RWPE2 (cell line): Measurements from ENCODE around the gene ZMAT2.

Source experiments
- ATAC-seq: fragments of 200-7000 bp; cut with Tn5 transposase; 3 replicates; pipeline ENCODE4 v1.9.1; 2021; ENCODE audit warnings: low read depth
- DNase-seq: peaks from one replicate; pipeline ENCODE4 v3.0.0-alpha.2; 2020; ENCODE audit warnings: low spot score
- H3K27ac ChIP-seq: fragments of 450-650 bp; 2 replicates; pipeline ENCODE4 v1.5.1; 2017; ENCODE audit warnings: mild to moderate bottlenecking; ENCODE audit not compliant: poor library complexity, severe bottlenecking
- H3K27me3 ChIP-seq: fragments of 250-450 bp; sonication (Bioruptor Pico); 2 replicates; pipeline ENCODE4 v1.5.1; 2021; ENCODE audit warnings: mild to moderate bottlenecking, moderate library complexity; ENCODE audit not compliant: insufficient read depth, poor library complexity, severe bottlenecking
- H3K36me3 ChIP-seq: fragments of 250-450 bp; sonication (Bioruptor Pico); 2 replicates; pipeline ENCODE4 v1.5.1; 2020; ENCODE audit warnings: low read depth, mild to moderate bottlenecking, moderate library complexity
- H3K4me1 ChIP-seq: fragments of 250-450 bp; sonication (Bioruptor Pico); 2 replicates; pipeline ENCODE4 v1.5.1; 2021; ENCODE audit warnings: mild to moderate bottlenecking, moderate library complexity; ENCODE audit not compliant: insufficient read depth, poor library complexity, severe bottlenecking
- H3K4me3 ChIP-seq: fragments of 250-450 bp; sonication (Bioruptor Pico); 2 replicates; pipeline ENCODE4 v1.5.1; 2021; ENCODE audit warnings: mild to moderate bottlenecking, moderate library complexity; ENCODE audit not compliant: severe bottlenecking
- H3K9me3 ChIP-seq: fragments of 250-450 bp; sonication (Bioruptor Pico); 2 replicates; pipeline ENCODE4 v1.5.1; 2021; ENCODE audit warnings: mild to moderate bottlenecking, moderate library complexity; ENCODE audit not compliant: severe bottlenecking
- CTCF ChIP-seq: fragments of 450-650 bp; IDR thresholded peaks from one replicate; pipeline ENCODE4 v1.5.1; 2017; ENCODE audit warnings: mild to moderate bottlenecking, moderate library complexity; ENCODE audit not compliant: poor library complexity, severe bottlenecking

ZMAT2 gene

GRCh38 chr5:140674629-140675028, 25.6 kb upstream of the ZMAT2 start:
- no peaks in the 10 kb centered on the region for H3K27me3 ChIP-seq
- H3K4me3 ChIP-seq, result no peak overlapping the region
- H3K27ac ChIP-seq, result no peak overlapping the region
- H3K4me1 ChIP-seq, result no peaks in the 10 kb centered on the region
- no peak; the same call in 1 of the 3 replicates for ATAC-seq
- no peak for TF ChIP-seq CTCF
- peaks cover 84% of the 10 kb centered on the region for H3K36me3 ChIP-seq
- no peaks in the 10 kb centered on the region for H3K9me3 ChIP-seq
- DNase-seq, result no peak

- DNase-seq (no peak), ATAC-seq (no peak)
- TF ChIP-seq CTCF, result no peak
- Histone ChIP-seq H3K27me3 (no peaks in the 10 kb centered on the region), H3K27ac (no peak overlapping the region), H3K9me3 (no peaks in the 10 kb centered on the region), H3K4me1 (no peaks in the 10 kb centered on the region), H3K36me3 (peaks cover 85% of the 10 kb centered on the region), H3K4me3 (no peak overlapping the region)
These were observed 22.3 kb upstream of the ZMAT2 start for GRCh38 chr5:140677947-140678346.

- TF ChIP-seq CTCF, result no peak
- Histone ChIP-seq H3K36me3 (peaks cover 85% of the 10 kb centered on the region), H3K27ac (no peak overlapping the region), H3K27me3 (no peaks in the 10 kb centered on the region), H3K9me3 (no peaks in the 10 kb centered on the region), H3K4me1 (no peaks in the 10 kb centered on the region), H3K4me3 (no peak overlapping the region)
- DNase-seq, result no peak
- ATAC-seq, result no peak
These were observed 21.3 kb upstream of the ZMAT2 start for GRCh38 chr5:140678993-140679392.

GRCh38 chr5:140690376-140690932, 9.8 kb upstream of the ZMAT2 start:
- H3K27me3 ChIP-seq, result no peaks in the 10 kb centered on the region
- no peak for DNase-seq
- peaks cover 9% of the 10 kb centered on the region for H3K4me1 ChIP-seq
- TF ChIP-seq CTCF, result no peak
- peaks cover 70% of the 10 kb centered on the region for H3K36me3 ChIP-seq
- peak; percentile 2; the same call in 2 of the 3 replicates for ATAC-seq
- no peaks in the 10 kb centered on the region for H3K9me3 ChIP-seq
- H3K4me3 ChIP-seq, result peak overlapping the region; percentile 69
- peak overlapping the region; percentile 73 for H3K27ac ChIP-seq
